Right hindlimb (tissue), 1 donor: Measurements from ENCODE around the gene RADX.

Source experiments
- DNase-seq: peaks from one replicate; pipeline ENCODE4 v3.0.0-alpha.2; 2018

RADX gene

DNA sequence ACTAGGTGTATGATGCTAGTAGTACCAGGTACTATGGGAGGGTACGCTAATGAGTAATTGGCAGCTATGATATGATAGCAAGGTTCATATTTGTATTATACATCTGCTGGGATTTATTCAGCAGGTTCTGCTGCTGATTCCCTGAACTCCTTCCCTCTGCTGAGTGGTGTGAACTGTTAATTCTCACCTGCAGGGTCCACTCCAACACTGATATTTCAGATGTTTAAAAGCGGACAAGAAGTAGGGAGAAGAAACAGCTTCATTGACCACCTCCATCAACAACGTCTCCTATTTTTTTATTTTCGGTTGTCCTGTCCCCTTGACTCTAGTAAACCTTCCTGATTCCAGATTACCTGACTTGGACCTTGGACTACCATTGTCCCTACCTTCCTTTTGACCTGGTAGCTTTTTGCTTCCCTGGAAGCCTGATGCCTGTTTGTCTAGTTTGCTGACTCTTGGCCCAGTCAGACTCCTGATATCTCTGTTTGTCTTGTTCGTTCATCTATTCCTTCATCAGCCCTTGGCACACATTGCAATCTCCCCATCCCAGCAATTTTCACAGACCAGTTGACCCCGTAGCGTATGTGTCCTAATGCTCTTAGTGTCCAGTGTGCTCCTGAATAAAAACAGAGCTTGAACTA lies 80.8 kb downstream of the RADX start:
- DNase-seq, result no peak

DNA sequence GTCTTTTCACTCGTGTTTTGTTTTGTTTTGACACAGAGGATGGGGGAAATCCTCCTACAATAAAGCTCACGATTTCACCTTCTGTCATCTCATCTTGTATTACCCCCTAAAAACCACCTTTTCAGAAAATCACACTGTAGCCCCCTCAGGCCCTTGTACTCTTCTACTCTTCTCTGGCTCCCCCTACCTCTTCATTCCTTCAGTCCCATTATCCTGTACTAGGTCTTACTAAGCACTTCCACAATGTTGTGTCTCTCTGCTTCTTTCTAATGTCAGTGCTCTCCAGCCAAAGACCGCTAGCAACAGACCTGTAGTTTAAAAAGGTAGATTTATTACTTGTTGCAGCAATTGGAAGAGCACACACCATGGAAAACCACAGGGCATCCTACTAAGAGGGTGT lies 84.7 kb downstream of the RADX start:
- DNase-seq, result no peak

DNA sequence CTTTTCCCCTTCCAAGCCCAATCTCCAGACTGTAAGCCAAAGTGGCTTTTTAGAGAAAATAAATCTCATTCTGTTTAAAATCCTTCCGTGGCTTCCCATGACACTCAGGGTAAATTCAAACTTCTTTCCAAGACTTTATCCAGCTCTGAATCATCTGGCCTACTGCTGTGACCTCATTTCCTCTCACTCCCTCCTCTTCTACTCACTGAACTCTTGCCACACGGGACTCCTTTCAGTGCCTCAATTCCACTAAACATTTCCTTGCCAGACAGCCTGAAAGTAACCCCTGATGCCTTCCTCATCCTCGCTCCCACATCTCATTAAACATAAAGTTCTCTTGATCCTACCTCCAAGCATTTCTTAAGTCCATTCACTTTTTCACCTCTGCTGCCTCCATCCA lies 86.9 kb downstream of the RADX start:
- no peak for DNase-seq

DNA sequence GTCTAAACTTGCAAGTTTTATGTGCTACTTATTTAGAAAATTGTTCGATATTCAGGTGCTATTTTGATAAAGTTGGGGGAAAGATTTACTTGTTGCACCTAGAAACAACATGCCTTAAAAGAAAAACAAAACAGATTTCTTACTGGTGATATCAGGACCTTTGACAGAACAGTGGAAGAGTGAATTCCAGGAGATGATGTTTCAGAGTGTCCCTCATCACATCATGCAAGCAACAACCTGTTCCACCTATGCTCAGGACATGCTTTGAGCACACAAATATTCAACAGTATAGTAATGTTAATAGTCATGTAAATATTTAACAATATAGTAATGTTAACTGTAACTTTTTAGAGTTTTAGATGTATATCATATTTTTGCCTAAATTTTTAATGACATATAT lies 90.9 kb downstream of the RADX start:
- DNase-seq, result no peak

DNA sequence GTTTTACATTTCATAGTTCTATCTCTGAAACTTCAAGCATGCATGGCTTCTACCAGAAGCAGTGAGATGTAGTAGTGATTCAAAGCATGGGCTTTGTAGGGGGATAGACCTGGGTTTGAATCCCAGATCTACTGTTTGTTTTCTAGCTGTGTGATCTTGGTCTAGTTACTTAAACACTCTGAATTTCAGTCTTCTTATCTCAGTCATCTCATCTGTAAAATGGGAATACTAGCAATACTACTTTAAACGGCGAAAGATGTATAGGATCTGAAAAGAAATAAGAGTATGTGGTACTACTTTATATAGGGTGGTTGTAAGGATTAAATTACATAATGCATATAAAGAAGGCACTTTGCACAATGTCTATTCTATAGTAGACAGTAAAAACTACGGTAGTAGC lies 94.7 kb downstream of the RADX start:
- no peak for DNase-seq

DNA sequence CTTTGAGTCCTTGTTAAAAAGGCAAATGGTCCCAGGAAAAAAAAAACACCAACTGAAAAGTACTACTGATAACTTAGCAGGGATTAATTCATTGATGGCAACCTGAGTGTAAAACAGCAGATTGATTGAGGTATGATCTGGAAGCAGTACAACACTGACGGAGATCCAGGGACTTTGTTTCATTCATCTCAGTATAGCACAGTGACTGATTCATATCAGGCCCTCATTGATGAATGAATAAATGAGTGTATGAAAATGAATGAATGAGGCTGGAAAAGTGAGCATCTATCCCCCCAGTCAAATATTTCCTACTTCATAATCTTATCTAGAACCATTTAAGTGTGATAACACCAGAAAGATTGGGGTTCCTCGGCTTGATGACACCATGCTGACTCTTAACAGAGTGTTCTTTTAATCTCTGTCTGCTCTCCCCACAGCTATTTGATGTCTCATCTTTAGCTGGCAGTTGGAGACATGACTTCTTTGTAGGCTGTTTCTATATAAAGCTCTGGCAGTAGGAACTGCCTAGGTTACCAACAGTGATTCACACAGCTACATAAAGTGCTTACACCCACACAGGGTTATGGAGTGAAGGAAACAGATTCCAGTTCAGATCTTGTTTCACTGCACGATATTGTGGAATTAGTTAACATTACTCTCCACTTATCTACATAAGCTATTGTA lies 96.1 kb downstream of the RADX start:
- DNase-seq, result no peak

DNA sequence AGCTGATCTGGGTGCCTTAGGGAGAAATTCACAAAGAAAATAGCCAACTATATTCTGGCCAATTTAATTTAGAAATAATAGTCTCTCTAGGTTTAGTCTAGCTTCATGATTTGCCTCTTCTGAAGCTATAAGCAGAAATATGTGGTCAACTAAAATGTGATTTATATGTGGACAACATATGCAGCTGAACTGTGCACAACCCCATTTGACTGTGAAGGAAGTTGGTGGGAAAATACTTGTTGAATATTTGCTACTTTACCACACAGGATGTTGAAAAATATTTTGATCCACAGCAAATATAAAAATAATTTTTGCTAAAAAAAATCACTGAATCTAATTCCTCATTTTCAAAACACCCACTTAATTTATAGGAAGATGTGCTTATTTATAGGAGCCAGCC lies 99.0 kb downstream of the RADX start:
- DNase-seq, result no peak

DNA sequence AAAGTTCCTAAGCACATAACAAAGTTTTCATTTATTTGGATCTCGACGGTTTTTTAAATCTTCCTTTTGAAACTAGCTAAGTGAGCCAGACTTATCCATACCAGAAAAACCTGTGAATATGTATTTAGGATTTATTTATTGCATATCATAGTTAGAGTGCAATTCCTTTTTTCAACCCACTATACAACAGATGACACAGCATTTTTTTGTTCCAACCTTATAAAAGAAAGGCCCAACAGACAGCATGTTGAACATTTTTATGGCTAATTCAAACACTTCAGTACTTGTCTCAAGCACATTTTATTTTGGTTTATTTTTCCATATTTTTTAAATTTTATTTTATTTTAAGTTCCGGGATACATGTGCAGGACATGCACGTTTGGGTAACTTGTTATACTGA lies 99.6 kb downstream of the RADX start:
- DNase-seq, result no peak

DNA sequence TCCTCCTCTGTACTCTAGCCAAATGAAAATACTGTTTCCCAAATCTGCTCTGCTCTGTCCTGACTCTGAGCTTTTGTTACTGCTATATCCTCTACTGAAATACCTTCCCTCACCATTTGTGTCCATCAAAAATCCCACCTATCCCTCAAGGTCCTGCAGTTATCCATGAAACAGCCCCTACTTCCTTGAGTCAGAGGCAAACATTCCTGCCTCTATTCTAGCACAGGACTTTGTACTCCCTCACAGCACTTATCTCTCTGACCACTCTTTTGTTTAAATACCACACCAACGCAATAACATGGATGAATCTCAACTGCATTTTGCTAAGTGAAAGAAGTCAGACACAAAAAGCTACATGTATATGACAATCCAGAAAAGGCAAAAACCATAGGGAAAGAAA lies 104.2 kb downstream of the RADX start:
- no peak for DNase-seq

DNA sequence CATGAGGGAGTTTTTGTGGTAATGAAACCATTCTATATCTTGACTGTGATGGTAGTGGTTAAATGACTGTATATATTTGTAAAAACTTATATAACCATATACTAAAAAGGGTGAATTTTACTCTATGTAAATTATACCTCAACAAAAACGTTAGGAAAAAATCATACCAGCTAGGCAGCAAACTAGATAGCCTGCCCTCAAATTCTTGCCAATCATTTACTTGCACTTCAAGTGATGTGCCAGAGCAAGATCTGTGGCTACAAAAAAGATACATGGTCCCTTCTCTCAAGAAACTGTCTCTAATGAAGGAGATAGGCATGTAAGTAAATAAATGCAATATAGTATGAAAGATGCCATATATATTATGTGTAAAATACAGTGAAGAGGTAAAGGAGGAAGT lies 104.7 kb downstream of the RADX start:
- DNase-seq, result no peak

DNA sequence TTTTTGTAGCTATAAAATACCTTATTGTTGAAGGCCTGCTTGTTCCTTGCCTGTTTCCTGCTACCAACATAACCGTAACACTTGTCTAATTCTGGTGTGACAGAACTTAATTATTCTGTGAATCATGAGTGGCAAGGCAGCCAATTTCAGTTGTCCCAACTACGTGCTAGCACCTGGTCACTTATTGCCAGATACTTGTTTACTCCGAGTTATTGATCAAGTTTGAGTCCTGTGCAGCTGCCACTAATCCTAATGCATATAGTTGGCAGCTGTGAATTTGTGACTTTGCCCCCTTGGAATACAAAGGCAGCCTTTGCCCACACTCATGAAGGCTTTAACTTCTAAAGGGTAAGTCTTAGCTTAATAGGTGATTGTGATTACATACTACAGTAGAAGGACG lies 106.9 kb downstream of the RADX start:
- no peak for DNase-seq

DNA sequence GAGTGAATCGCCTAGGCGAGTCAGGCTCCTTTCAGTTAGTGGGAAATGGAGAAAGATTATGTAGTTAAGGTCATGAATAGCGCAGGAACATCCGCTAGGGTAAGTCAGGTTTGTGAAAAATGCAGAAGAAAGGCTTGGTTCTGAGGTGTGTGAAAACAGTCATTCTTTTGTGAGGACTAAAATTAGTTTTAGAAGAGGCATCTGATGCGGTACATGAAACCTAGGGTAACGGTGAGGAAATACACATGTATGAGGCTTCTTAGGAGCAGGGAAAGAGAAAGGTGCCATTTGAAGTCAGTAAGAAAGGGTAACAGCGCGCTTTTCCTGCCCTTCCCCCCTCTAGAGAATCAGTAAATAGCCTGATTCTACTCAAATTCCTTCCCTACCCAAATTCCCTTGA lies 114.2 kb downstream of the RADX start:
- no peak for DNase-seq

DNA sequence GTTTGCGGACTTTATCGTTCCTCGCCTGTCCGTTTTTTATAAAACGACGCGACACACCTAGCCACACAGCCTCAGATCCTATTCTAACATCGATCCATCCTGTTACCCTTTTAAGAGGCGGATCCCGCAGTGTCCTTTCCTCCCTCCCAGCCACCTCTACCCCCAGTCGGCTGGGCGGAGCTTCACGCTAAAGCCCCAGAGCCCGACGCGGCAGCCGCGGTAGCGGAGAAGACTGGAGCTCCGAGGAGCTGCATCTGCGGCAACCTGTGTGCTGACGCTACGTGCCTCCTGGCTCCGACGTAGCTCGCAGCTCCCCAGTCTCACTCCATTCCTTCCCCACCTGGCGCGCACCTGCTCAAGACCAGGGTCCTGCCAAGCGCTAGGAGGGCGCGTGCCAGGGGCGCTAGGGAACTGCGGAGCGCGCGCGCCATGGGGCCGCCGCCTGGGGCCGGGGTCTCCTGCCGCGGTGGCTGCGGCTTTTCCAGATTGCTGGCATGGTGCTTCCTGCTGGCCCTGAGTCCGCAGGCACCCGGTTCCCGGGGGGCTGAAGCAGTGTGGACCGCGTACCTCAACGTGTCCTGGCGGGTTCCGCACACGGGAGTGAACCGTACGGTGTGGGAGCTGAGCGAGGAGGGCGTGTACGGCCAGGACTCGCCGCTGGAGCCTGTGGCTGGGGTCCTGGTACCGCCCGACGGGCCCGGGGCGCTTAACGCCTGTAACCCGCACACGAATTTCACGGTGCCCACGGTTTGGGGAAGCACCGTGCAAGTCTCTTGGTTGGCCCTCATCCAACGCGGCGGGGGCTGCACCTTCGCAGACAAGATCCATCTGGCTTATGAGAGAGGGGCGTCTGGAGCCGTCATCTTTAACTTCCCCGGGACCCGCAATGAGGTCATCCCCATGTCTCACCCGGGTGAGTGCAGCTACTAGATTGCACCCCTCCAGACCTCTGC lies 115.0 kb downstream of the RADX start, which contains the start of gene RNF128:
RNF128 (plus strand) TSS at position 217 of the 953 bp plus-strand sequence; CDS start at position 430, 213 bp downstream.
- no peak for DNase-seq

DNA sequence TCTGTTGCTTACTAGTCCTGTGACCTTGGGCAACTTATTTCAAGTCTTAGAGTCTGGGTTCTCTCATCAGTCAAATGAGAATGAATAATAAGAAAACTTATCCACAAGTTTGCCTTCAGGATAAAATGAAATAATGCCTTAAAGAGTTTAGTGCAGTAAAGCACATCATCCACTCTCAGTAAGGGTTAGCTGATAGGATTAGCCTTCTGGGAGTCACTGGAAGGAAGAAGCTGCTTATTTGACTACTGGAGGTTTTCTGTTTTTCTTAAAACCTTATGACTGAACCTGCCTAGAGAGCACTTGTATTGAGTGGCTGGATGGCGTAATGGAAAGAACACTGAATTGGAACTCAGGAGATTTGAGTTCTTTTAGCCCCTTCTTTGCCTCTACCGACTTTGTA lies 116.6 kb downstream of the RADX start:
- DNase-seq, result no peak
